Articular chondrocyte of knee joint (primary cell): ENCODE data around the gene RPE65. TPM values are rescaled to one million over a fixed set of nuclear protein-coding genes. Genes with fewer than 3 reads are reported as not detected.

Experiments used
- small RNA-seq: library from RNA; depleted of rRNA; stranded (forward); fragments of <200 nt; gene quantifications from one replicate; pipeline ENCODE3, GENCODE V24; 2012
- total RNA-seq: library from RNA; depleted of rRNA; stranded (reverse); fragments of >200 nt; gene quantifications from 2 replicates; pipeline ENCODE4 v1.2.3, GENCODE V29; 2012

The RPE65 gene
- total RNA-seq: not detected in 2 replicates

DNA sequence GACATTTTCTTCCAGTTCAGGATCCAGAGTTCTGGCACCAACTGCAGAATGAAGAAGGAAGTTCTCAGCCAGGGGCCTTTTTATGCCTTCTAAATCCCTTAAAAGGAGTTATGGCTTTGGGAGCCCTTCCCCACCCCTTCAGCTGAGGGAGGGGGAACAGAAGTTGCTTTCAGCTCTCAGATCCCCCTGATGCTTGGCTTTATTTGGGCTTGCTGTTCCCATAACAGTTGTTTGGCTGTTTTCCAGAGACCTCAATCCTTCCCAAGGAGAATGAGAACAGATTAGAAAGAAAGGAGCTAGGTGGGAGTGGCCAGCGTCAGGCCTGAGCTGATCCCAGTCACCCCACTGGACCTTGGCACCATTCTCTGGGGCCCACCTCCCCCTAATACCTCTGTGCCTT lies at the start of gene RPE65:
TSS of gene RPE65 (minus strand) at position 54 of the 400 bp plus-strand sequence. CDS start at position 5, 49 bp downstream.

GRCh38 chr1:68496680-68497357 lies 47.1 kb upstream of the RPE65 start, which contains the start of gene DEPDC1:
TSS of gene DEPDC1 (minus strand) at chr1:68497082. CDS start at chr1:68496999, 83 bp downstream.

Small RNA genes lying within 50 kb of the gene (small RNA-seq; reads per million reads assigned to genes)
- gene AL139413.1: not detected

Other genes with a start within 250 kb of the RPE65 start
- 28.6 and 34.5 TPM in 2 replicates for gene WLS, start 217.4 kb downstream of the RPE65 start, total RNA-seq
- 8.5 and 21.9 TPM in 2 replicates for gene DEPDC1, start 47.1 kb upstream of the RPE65 start, total RNA-seq